Esophagus muscularis mucosa (tissue), 3 donors: ENCODE measurements around the gene LHPP.

Source experiments
- POLR2A ChIP-seq: fragments of 450-650 bp; IDR thresholded peaks from one replicate; pipeline ENCODE4 v1.6.1; 2017; ENCODE audit warnings: antibody characterized with exemption, moderate library complexity, mild to moderate bottlenecking, low read depth
- TF ChIP-seq, protein P1 (sequence below), 3 experiments: fragments of 200-600 bp in 2 of 3; fragments of 450-650 bp in 1 of 3; sonication (generic) in 2 of 3; IDR thresholded peaks; one replicate each; pipeline ENCODE4 v1.5.1; 2017 to 2019; ENCODE audit warnings: antibody characterized with exemption in 3 of 3, mild to moderate bottlenecking in 2 of 3, moderate library complexity in 1 of 3

DNA sequence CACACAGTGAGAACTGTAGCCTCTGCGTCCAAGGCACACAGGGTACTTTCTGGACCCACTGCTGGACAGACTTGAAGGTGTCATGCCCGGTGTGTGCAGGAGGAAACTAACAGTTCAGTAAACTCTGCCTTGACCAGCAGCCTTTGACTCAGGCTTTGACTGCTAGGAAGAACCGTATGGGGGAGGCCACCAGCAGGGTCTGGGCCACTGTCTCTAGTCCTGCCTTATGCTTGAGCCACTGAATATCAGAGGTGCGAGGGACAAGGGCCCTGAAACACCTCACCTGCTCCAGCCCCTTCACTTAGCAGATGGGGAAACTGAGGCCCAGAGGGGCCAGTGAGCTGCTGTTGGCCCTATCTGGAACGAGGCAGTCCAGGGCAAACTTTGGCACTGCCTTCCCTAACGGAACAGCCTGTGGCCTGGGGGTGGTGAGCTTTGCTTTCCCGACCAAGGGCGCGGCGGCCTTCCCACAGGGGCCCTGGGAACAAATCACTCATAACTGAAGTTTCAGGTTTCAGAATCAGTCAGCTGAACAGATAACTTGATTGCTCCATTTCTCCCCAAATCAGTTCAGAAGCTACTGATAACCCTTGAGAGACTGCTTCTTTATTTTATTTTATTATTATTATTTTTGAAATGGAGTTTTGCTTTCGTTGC, 152.5 kb downstream of the LHPP start:
- TF ChIP-seq, protein P1, sequence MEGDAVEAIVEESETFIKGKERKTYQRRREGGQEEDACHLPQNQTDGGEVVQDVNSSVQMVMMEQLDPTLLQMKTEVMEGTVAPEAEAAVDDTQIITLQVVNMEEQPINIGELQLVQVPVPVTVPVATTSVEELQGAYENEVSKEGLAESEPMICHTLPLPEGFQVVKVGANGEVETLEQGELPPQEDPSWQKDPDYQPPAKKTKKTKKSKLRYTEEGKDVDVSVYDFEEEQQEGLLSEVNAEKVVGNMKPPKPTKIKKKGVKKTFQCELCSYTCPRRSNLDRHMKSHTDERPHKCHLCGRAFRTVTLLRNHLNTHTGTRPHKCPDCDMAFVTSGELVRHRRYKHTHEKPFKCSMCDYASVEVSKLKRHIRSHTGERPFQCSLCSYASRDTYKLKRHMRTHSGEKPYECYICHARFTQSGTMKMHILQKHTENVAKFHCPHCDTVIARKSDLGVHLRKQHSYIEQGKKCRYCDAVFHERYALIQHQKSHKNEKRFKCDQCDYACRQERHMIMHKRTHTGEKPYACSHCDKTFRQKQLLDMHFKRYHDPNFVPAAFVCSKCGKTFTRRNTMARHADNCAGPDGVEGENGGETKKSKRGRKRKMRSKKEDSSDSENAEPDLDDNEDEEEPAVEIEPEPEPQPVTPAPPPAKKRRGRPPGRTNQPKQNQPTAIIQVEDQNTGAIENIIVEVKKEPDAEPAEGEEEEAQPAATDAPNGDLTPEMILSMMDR (IDR thresholded peaks at IDR 0.05): no peak
- TF ChIP-seq POLR2A: no peak
